Measurements from ENCODE around the gene HOXA6. TPM values are rescaled to one million over a fixed set of nuclear protein-coding genes. Genes with fewer than 3 reads are reported as not detected.

The HOXA6 gene
- total RNA-seq, 2 experiments from 2014 or later: 4.1 to 12.0 TPM

DNA sequence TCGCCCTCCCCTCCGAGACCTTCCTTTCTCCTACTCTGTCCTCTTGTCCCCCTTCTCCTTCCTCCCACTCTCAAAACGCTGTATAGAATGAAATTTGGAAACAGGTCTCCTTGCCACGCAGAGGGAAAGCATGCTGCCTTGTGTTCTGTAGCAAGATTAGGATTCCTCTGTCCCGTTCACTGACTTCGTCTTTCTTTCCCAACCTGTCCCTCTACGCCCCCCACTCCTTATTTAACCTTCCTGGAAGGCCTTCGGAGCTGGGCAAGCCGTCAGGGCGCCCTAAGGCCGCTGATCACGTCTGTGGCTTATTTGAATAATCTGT lies 16.4 kb upstream of the HOXA6 start:
- Histone ChIP-seq H3K4me3 (ENCODE audit: low read depth, low read length, poor library complexity, severe bottlenecking) (no peak overlapping the region), H4K20me1 (ENCODE audit: insufficient read depth, low read length) (no peaks in the 10 kb centered on the region), H3K9me3 (ENCODE audit: low read length) (no peaks in the 10 kb centered on the region), H3K79me2 (ENCODE audit: insufficient read depth, low read depth, low read length) (no peaks in the 10 kb centered on the region), H3K4me2 (ENCODE audit: low read length) (no peak overlapping the region), H3K4me1 (ENCODE audit: insufficient read depth, low read length, poor library complexity, severe bottlenecking) (peaks cover 6% of the 10 kb centered on the region), H2AFZ (ENCODE audit: low read length) (no peak overlapping the region), H3K9me2 (ENCODE audit: insufficient read depth, low read length) (no peaks in the 10 kb centered on the region), H3K36me3 (ENCODE audit: insufficient read depth, low read length) (no peaks in the 10 kb centered on the region), H3K27ac (ENCODE audit: low read depth, low read length, poor library complexity, severe bottlenecking) (no peak overlapping the region)
- no TSS peak for BruUV-seq (replicated peaks)
- CTCF ChIA-PET (ENCODE audit: unreplicated experiment): no interaction called here
- POLR2A ChIA-PET: no interaction called here
- TF ChIP-seq CTCF (conservative IDR thresholded peaks at IDR 0.05; ENCODE audit: low read length): no peak
- no peak for DNase-seq (ENCODE audit: low spot score)
- intact Hi-C loops (cut with micrococcal nuclease; ENCODE audit: unreplicated experiment): loop anchor here (5.0 kb wide), 2 partner anchors 497 to 662 kb away; no protein-coding TSS in a partner anchor

DNA sequence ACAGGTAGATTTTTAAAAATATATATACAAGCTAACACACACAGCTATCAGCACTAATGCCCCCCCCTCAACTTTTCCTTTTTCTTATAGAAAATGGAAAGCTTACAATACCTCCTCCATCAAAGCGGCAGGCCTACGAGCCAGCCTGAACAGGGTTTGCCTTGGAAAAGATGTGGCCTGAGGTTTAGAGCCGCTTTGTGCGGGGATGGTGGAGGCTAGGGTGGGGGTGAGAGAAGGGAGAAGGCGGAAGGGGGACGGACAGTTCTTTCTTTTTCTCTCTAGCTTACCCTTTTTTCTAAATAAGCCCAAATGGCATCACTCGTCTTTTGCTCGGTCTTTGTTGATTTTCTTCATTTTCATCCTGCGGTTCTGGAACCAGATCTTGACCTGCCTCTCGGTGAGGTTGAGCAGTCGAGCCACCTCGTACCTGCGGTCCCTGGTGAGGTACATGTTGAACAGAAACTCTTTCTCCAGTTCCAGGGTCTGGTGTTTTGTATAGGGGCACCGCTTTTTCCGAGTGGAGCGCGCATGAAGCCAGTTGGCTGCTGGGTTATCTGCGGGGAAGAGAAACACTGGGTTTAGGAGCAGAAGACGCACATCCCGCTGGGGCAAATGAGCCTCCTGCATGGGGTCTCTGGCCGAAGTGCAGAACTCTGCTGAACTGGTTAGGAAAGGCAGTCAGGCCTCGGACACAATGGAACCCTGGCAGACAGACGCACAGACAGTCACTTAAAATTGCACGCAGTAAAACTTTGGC lies 15.9 kb upstream of the HOXA6 start:
- no peak overlapping the region for H2AFZ ChIP-seq (ENCODE audit: low read length)
- intact Hi-C loops (cut with micrococcal nuclease; ENCODE audit: unreplicated experiment): loop anchor here (5.0 kb wide), 2 partner anchors 496 to 661 kb away; no protein-coding TSS in a partner anchor
- H3K4me1 ChIP-seq (ENCODE audit: insufficient read depth, low read length, poor library complexity, severe bottlenecking): peaks cover 6% of the 10 kb centered on the region
- no peak overlapping the region for H3K4me2 ChIP-seq (ENCODE audit: low read length)
- no peak for TF ChIP-seq CTCF (conservative IDR thresholded peaks at IDR 0.05; ENCODE audit: low read length)
- TF ChIP-seq EZH2phosphoT487 (IDR thresholded peaks at IDR 0.05; ENCODE audit: borderline replicate concordance, low read depth, low read length): no peak
- H3K27ac ChIP-seq (ENCODE audit: low read depth, low read length, poor library complexity, severe bottlenecking): no peak overlapping the region
- no peaks in the 10 kb centered on the region for H3K9me3 ChIP-seq (ENCODE audit: low read length)
- H3K79me2 ChIP-seq (ENCODE audit: insufficient read depth, low read depth, low read length): no peaks in the 10 kb centered on the region
- DNase-seq (ENCODE audit: low spot score): no peak
- no peaks in the 10 kb centered on the region for H3K9me2 ChIP-seq (ENCODE audit: insufficient read depth, low read length)
- ChIA-PET POLR2A (interaction anchor here (1.0 to 1.3 kb wide), 2 partner anchors 14 to 424 kb away, joined by 4 read pairs; no protein-coding TSS in a partner anchor), CTCF (ENCODE audit: unreplicated experiment) (no interaction called here)
- no peaks in the 10 kb centered on the region for H4K20me1 ChIP-seq (ENCODE audit: insufficient read depth, low read length)
- H3K36me3 ChIP-seq (ENCODE audit: insufficient read depth, low read length): no peaks in the 10 kb centered on the region
- no peak overlapping the region for H3K4me3 ChIP-seq (ENCODE audit: low read depth, low read length, poor library complexity, severe bottlenecking)
- BruUV-seq (replicated peaks): no TSS peak

DNA sequence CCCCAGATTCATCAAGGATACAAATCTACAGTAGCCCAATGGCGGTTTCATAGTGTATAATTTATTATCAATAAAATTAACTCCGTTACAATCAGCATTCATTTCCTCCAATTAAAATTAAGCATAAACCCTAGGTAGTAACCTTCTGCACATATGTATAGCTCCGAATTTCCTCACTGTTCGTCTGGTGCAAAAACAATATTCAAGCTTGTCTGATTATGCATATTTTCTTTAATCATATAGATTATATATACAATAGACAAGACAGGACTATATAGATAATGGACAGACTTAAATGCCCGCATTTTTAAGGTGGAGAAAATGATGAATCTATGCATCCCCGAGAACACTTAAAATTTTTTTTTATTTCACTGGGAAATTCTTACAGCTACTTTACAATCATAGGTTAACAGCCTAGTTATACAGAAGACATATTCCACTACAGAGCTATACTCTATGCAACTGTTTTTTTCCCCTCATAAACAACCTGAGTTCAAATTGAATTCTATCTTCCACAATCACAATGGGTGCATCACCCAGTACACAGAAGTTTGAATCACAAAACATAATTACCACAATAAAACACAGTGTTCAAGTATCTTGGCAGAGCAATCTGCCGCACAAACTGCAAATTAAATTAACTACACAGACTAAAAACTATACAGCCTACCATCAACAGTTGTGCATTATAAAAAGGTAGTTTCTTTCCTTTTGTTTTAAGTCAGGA lies 15.2 kb upstream of the HOXA6 start:
- no peak for DNase-seq (ENCODE audit: low spot score)
- no peaks in the 10 kb centered on the region for H3K9me2 ChIP-seq (ENCODE audit: insufficient read depth, low read length)
- peaks cover 6% of the 10 kb centered on the region for H3K4me1 ChIP-seq (ENCODE audit: insufficient read depth, low read length, poor library complexity, severe bottlenecking)
- H4K20me1 ChIP-seq (ENCODE audit: insufficient read depth, low read length): no peaks in the 10 kb centered on the region
- POLR2A ChIA-PET: interaction anchor here (1.0 to 1.3 kb wide), 2 partner anchors 13 to 424 kb away, joined by 4 read pairs; no protein-coding TSS in a partner anchor
- CTCF ChIA-PET (ENCODE audit: unreplicated experiment): no interaction called here
- H2AFZ ChIP-seq (ENCODE audit: low read length): no peak overlapping the region
- no peaks in the 10 kb centered on the region for H3K9me3 ChIP-seq (ENCODE audit: low read length)
- no peak overlapping the region for H3K4me2 ChIP-seq (ENCODE audit: low read length)
- H3K79me2 ChIP-seq (ENCODE audit: insufficient read depth, low read depth, low read length): no peaks in the 10 kb centered on the region
- H3K36me3 ChIP-seq (ENCODE audit: insufficient read depth, low read length): no peaks in the 10 kb centered on the region
- intact Hi-C loops (cut with micrococcal nuclease; ENCODE audit: unreplicated experiment): loop anchor here (5.0 kb wide), 2 partner anchors 495 to 660 kb away; no protein-coding TSS in a partner anchor
- TF ChIP-seq EZH2phosphoT487 (IDR thresholded peaks at IDR 0.05; ENCODE audit: borderline replicate concordance, low read depth, low read length) (no peak), CTCF (conservative IDR thresholded peaks at IDR 0.05; ENCODE audit: low read length) (no peak)
- no TSS peak for BruUV-seq (replicated peaks)
- no peak overlapping the region for H3K4me3 ChIP-seq (ENCODE audit: low read depth, low read length, poor library complexity, severe bottlenecking)
- no peak overlapping the region for H3K27ac ChIP-seq (ENCODE audit: low read depth, low read length, poor library complexity, severe bottlenecking)
